Heart left ventricle (tissue), 13 donors: ENCODE measurements around the gene PURB.

Source experiments
- CTCF ChIP-seq, 12 donors: fragments of 200-600 bp; sonication (generic) in 4 of 12; IDR thresholded peaks; one replicate each; pipeline versions ENCODE4 v1.5.0 to v1.8.0; 2018 to 2022; ENCODE audit warnings: antibody characterized with exemption in 12 of 12, mild to moderate bottlenecking in 5 of 12
- POLR2A ChIP-seq, 2 donors: fragments of 450-650 bp; IDR thresholded peaks; one replicate each; pipeline ENCODE4 v1.6.1; 2017; ENCODE audit warnings: antibody characterized with exemption in 2 of 2, mild to moderate bottlenecking in 2 of 2, moderate library complexity in 2 of 2
- donor health status: ischemic (EF 13 %, LVEDD 7.1; RV severe dilation, severe dysfunction).
- donor health status: DM: no; HTN: yes; CAD: no.
- donor health status: DM: no; HTN: no; CAD: no.
- donor health status: ischemic (EF 25% LVEDD 6.9; RV normal size, moderate dysfunction).
- donor health status: ischemic (EF 25% LVEDD 5.7; RV mildly dilated, moderate dysfunction).
- donor health status: ischemic (EF 35%, LVEDD 5.7; RV mildly dilated, moderate dysfunction).
- donor health status: nonischemic (EF 11% LVEDD 7.7; RV severe dilation, severe dysfunction).
- donor health status: DM: yes; HTN: yes; CAD: no.
- donor health status: PGD.
- donor health status: ischemic (EF 29% LVEDD 5.4; RV normal size, mild dysfunction).
- donor health status: nonischemic (EF 23%, LVEDD 6.1; RV moderate dilation, normal function).

GRCh38 chr7:44887293-44887692 lies 2.0 kb upstream of the PURB start:
- TF ChIP-seq CTCF (IDR thresholded peaks at IDR 0.05) (no peak), POLR2A (IDR thresholded peaks at IDR 0.05) (no peak)
